Activated CD4-positive, alpha-beta memory T cell treated with anti-CD3 and anti-CD28 coated beads, Interleukin-2, amount 10 ng/mL, durations not matched to agents 7 days and 5 days (primary cell): ENCODE measurements around the gene ZMIZ1. TPM values are rescaled to one million over a fixed set of nuclear protein-coding genes. Genes with fewer than 3 reads are reported as not detected.

Experiments
- CTCF ChIA-PET: fragments of 350-600 bp; sonication (Branson Sonifier 250); formaldehyde crosslinking; loops from one replicate; lab custom pipeline; 2021; ENCODE audit warnings: antibody characterized with exemption, inconsistent platforms; lab: Charles Lee
- POLR2A ChIA-PET: fragments of 350-600 bp; sonication (Branson Sonifier 250); formaldehyde crosslinking; loops from one replicate; lab custom pipeline; 2021; ENCODE audit warnings: antibody characterized with exemption; lab: Charles Lee
- DNase-seq: peaks from one replicate; pipeline ENCODE4 v3.0.0-alpha.2; 2020
- H3K27ac Mint-ChIP-seq: one replicate; pipeline ENCODE4 v1.8.0; 2021; ENCODE audit warnings: mild to moderate bottlenecking, mixed read lengths
- H3K27me3 Mint-ChIP-seq: one replicate; pipeline ENCODE4 v1.8.0; 2021; ENCODE audit warnings: mixed read lengths
- H3K36me3 Mint-ChIP-seq: one replicate; pipeline ENCODE4 v1.8.0; 2021; ENCODE audit warnings: low read depth, mixed read lengths
- H3K4me1 Mint-ChIP-seq: one replicate; pipeline ENCODE4 v1.8.0; 2021; ENCODE audit warnings: mixed read lengths
- H3K4me3 Mint-ChIP-seq: one replicate; pipeline ENCODE4 v1.8.0; 2021; ENCODE audit warnings: mild to moderate bottlenecking, mixed read lengths
- H3K9me3 Mint-ChIP-seq: one replicate; pipeline ENCODE4 v1.8.0; 2021; ENCODE audit warnings: mixed read lengths
- total RNA-seq, 2 experiments: library from RNA; stranded (reverse); gene quantifications; one replicate each; pipeline ENCODE4 v1.2.3, GENCODE V29; 2021

The ZMIZ1 gene
- total RNA-seq, 2 experiments from 2014 or later, result 46.9 to 47.0 TPM

GRCh38 chr10:79098596-79099015 is 29.8 kb downstream of the ZMIZ1 start:
- Mint-ChIP-seq H3K36me3 (no peaks in the 10 kb centered on the region), H3K9me3 (no peaks in the 10 kb centered on the region), H3K27me3 (no peaks in the 10 kb centered on the region), H3K4me3 (no peak overlapping the region), H3K27ac (no peak overlapping the region), H3K4me1 (peaks cover 10% of the 10 kb centered on the region)
- no peak for DNase-seq
- CTCF ChIA-PET, result no interaction called here
- POLR2A ChIA-PET, result no interaction called here

DNA sequence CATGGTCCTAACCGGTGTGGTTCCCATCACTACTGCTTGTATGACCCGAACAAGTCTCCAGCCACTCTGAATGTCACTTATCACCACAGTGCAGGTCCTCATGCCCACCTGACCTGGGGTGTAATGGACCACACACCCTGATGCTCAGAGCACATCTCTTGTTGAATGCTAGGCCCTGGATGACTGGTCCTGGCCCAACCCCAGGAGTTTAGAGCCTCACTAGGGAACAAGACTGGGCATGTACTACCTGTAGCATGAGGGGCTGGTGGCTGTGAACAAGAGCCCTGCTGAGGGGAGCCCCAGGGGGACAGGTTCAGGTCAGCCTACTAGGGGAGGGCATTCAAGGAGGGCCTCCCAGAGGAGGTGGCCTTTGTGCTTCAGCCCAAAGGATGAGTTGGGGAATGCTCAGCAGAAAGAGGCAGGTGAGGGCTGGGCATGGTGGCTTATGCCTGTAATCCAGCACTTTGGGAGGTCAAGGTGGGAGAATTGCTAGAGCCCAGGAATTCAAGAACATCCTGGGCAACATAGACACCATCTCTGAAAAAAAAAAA is 31.2 kb downstream of the ZMIZ1 start:
- DNase-seq, result no peak
- no peak overlapping the region for H3K4me3 Mint-ChIP-seq
- H3K9me3 Mint-ChIP-seq, result no peaks in the 10 kb centered on the region
- POLR2A ChIA-PET, result no interaction called here
- H3K27ac Mint-ChIP-seq, result no peak overlapping the region
- H3K36me3 Mint-ChIP-seq, result no peaks in the 10 kb centered on the region
- H3K27me3 Mint-ChIP-seq, result no peaks in the 10 kb centered on the region
- CTCF ChIA-PET, result no interaction called here
- peaks cover 9% of the 10 kb centered on the region for H3K4me1 Mint-ChIP-seq

- DNase-seq, result no peak
- ChIA-PET CTCF (no interaction called here), POLR2A (no interaction called here)
- H3K4me3 Mint-ChIP-seq, result no peak overlapping the region
- H3K36me3 Mint-ChIP-seq, result no peaks in the 10 kb centered on the region
- no peak overlapping the region for H3K27ac Mint-ChIP-seq
- peaks cover 9% of the 10 kb centered on the region for H3K4me1 Mint-ChIP-seq
- no peaks in the 10 kb centered on the region for H3K27me3 Mint-ChIP-seq
- no peaks in the 10 kb centered on the region for H3K9me3 Mint-ChIP-seq
Observed at GRCh38 chr10:79100771-79101170, 32.0 kb downstream of the ZMIZ1 start.

GRCh38 chr10:79101560-79102497 is 33.1 kb downstream of the ZMIZ1 start:
- Mint-ChIP-seq H3K9me3 (no peaks in the 10 kb centered on the region), H3K27me3 (no peaks in the 10 kb centered on the region), H3K36me3 (no peaks in the 10 kb centered on the region), H3K27ac (no peak overlapping the region), H3K4me1 (peaks cover 9% of the 10 kb centered on the region), H3K4me3 (no peak overlapping the region)
- ChIA-PET CTCF (interaction anchor here (0.9 kb wide), 1 partner anchor 41 kb away, joined by 3 read pairs; no protein-coding TSS in a partner anchor), POLR2A (no interaction called here)
- no peak for DNase-seq

DNA sequence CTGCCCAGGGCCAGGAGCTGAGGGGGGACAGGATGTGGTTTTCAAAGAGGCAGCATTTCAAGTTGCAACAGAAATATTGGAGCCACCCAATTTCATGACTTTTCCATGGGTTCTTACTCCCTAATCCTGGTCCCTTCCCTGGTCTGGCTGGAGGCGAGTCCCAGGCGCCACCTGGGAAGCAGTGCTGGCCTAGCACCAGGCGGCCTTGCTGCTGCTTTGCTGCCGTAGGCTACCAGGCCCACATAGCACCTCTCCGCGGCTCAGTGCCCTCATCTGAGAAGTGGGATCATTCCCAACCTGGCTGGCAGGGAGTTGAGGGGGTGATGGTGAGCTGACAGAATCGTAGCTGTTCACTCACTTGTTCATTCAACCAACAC is 33.7 kb downstream of the ZMIZ1 start:
- Mint-ChIP-seq H3K36me3 (no peaks in the 10 kb centered on the region), H3K4me1 (peaks cover 9% of the 10 kb centered on the region), H3K27ac (no peak overlapping the region), H3K4me3 (no peak overlapping the region), H3K27me3 (no peaks in the 10 kb centered on the region), H3K9me3 (no peaks in the 10 kb centered on the region)
- DNase-seq, result no peak
- CTCF ChIA-PET, result no interaction called here
- POLR2A ChIA-PET, result no interaction called here

GRCh38 chr10:79103129-79103528 is 34.4 kb downstream of the ZMIZ1 start:
- Mint-ChIP-seq H3K4me3 (no peak overlapping the region), H3K27ac (no peak overlapping the region), H3K9me3 (no peaks in the 10 kb centered on the region), H3K4me1 (peaks cover 9% of the 10 kb centered on the region), H3K27me3 (no peaks in the 10 kb centered on the region), H3K36me3 (no peaks in the 10 kb centered on the region)
- ChIA-PET CTCF (no interaction called here), POLR2A (no interaction called here)
- no peak for DNase-seq

- CTCF ChIA-PET, result no interaction called here
- Mint-ChIP-seq H3K27ac (no peak overlapping the region), H3K27me3 (no peaks in the 10 kb centered on the region), H3K36me3 (no peaks in the 10 kb centered on the region), H3K4me1 (peaks cover 9% of the 10 kb centered on the region), H3K4me3 (no peak overlapping the region), H3K9me3 (no peaks in the 10 kb centered on the region)
- POLR2A ChIA-PET, result no interaction called here
- DNase-seq, result no peak
Observed at GRCh38 chr10:79103585-79103984, 34.8 kb downstream of the ZMIZ1 start.

GRCh38 chr10:79105150-79105739 is 36.5 kb downstream of the ZMIZ1 start:
- Mint-ChIP-seq H3K27ac (no peak overlapping the region), H3K4me3 (no peak overlapping the region), H3K9me3 (no peaks in the 10 kb centered on the region), H3K27me3 (no peaks in the 10 kb centered on the region), H3K36me3 (no peaks in the 10 kb centered on the region), H3K4me1 (peaks cover 9% of the 10 kb centered on the region)
- DNase-seq, result no peak
- ChIA-PET CTCF (interaction anchor here (1.2 to 2.9 kb wide), 2 partner anchors 19 to 90 kb away, joined by 4 to 9 read pairs; no protein-coding TSS in a partner anchor), POLR2A (interaction anchor here (0.9 to 1.0 kb wide), 2 partner anchors 10 kb away, joined by 3 read pairs; no protein-coding TSS in a partner anchor)

DNA sequence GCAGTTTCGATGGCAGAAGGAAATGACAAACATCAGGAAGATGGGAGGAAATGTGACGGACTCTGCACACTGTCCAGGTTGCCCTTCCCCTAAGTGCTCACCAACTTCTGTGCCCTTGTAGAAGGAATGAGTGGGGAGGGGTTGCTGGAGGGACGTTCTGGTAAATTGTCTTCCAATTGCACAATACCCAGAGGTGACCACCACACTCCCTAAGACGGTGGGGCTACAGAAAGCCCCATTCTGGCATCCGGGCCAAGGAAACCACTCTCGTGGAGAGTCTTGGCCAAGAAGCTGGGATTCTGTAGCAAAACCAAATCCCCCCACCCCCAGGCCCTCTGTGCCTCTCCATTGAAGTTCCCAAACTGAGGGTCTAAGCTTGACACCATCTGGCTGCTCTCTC is 37.1 kb downstream of the ZMIZ1 start:
- POLR2A ChIA-PET, result interaction anchor here (1.0 kb wide), 1 partner anchor 9 kb away, joined by 3 read pairs; no protein-coding TSS in a partner anchor
- Mint-ChIP-seq H3K27me3 (no peaks in the 10 kb centered on the region), H3K36me3 (no peaks in the 10 kb centered on the region), H3K27ac (no peak overlapping the region), H3K4me3 (no peak overlapping the region), H3K4me1 (peaks cover 9% of the 10 kb centered on the region), H3K9me3 (no peaks in the 10 kb centered on the region)
- CTCF ChIA-PET, result interaction anchor here (2.9 kb wide), 1 partner anchor 89 kb away, joined by 9 read pairs; no protein-coding TSS in a partner anchor
- DNase-seq, result no peak

DNA sequence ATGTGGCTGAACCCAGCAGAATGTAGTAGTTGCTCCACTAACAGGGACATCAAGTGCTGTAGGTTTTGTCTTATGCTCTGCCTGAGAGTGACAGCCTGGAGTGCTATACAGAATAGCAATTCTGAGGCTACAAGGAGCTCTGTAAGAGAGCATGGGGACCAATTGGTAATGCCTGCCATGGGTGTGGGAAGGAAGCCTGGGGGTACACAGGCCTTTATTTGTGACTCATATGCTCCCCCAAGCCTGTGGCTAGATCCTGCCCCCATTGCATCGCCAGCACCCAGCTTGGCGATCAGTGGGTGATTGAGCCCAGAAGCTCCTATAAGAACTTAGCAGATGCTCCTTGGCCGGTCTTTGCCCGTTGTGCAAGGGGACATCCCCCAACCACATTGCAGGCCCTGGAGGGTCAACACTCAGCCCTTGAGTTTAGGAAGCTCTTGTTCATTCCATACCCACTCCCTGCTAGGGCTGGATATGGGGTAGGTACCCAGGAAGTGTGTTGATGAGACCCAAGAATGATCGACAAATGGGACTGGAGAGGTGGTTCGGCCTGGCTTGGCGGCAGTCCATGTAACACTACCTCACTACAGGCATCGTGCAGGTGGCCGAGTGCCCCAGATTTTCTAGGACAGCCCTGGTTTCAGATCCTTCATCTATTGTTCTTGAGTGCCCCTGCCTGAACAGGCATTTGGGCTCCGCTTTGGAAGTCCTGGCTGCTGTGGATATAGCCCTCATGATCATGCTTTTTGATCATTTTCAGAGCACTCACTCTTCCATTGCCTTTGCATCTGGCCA is 37.7 kb downstream of the ZMIZ1 start:
- H3K4me3 Mint-ChIP-seq, result no peak overlapping the region
- no peak for DNase-seq
- H3K27me3 Mint-ChIP-seq, result no peaks in the 10 kb centered on the region
- ChIA-PET CTCF (interaction anchor here (2.9 kb wide), 1 partner anchor 89 kb away, joined by 9 read pairs; no protein-coding TSS in a partner anchor), POLR2A (interaction anchor here (1.0 kb wide), 1 partner anchor 8 kb away, joined by 3 read pairs; no protein-coding TSS in a partner anchor)
- H3K9me3 Mint-ChIP-seq, result no peaks in the 10 kb centered on the region
- no peak overlapping the region for H3K27ac Mint-ChIP-seq
- H3K4me1 Mint-ChIP-seq, result peaks cover 7% of the 10 kb centered on the region
- H3K36me3 Mint-ChIP-seq, result no peaks in the 10 kb centered on the region

- Mint-ChIP-seq H3K27me3 (no peaks in the 10 kb centered on the region), H3K9me3 (no peaks in the 10 kb centered on the region), H3K4me3 (no peak overlapping the region), H3K36me3 (no peaks in the 10 kb centered on the region), H3K27ac (no peak overlapping the region), H3K4me1 (peaks cover 2% of the 10 kb centered on the region)
- no peak for DNase-seq
- POLR2A ChIA-PET, result interaction anchor here (1.1 kb wide), 1 partner anchor 16 kb away, joined by 4 read pairs; no protein-coding TSS in a partner anchor
- CTCF ChIA-PET, result no interaction called here
Observed at GRCh38 chr10:79107736-79108264, 39.0 kb downstream of the ZMIZ1 start.

DNA sequence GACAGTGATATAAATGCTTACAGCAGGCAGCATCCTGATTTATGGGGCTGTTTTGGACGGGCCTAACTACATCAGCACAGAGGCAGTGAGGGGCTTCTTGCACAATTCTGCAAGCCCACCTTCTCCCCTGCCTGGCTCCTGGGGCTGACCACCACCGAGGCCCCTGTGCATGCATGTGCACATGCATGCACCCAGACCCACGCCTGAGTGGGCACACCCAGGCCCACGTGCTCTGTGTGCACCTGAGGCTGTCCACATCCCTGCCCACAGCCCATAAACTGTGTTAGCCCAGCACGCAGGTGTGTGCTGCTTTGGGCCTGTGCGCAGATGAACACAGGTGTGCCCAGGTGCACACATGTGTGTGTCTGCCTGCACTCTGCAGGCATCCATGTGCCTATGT is 40.0 kb downstream of the ZMIZ1 start:
- Mint-ChIP-seq H3K4me3 (no peak overlapping the region), H3K4me1 (no peaks in the 10 kb centered on the region), H3K27ac (no peak overlapping the region), H3K27me3 (no peaks in the 10 kb centered on the region), H3K9me3 (no peaks in the 10 kb centered on the region), H3K36me3 (no peaks in the 10 kb centered on the region)
- no peak for DNase-seq
- POLR2A ChIA-PET, result no interaction called here
- CTCF ChIA-PET, result no interaction called here
